ENCODE data around the gene HES7.

The HES7 gene

GRCh38 chr17:8151641-8152111 is 27.8 kb upstream of the HES7 start:
- TF ChIP-seq, protein P1, sequence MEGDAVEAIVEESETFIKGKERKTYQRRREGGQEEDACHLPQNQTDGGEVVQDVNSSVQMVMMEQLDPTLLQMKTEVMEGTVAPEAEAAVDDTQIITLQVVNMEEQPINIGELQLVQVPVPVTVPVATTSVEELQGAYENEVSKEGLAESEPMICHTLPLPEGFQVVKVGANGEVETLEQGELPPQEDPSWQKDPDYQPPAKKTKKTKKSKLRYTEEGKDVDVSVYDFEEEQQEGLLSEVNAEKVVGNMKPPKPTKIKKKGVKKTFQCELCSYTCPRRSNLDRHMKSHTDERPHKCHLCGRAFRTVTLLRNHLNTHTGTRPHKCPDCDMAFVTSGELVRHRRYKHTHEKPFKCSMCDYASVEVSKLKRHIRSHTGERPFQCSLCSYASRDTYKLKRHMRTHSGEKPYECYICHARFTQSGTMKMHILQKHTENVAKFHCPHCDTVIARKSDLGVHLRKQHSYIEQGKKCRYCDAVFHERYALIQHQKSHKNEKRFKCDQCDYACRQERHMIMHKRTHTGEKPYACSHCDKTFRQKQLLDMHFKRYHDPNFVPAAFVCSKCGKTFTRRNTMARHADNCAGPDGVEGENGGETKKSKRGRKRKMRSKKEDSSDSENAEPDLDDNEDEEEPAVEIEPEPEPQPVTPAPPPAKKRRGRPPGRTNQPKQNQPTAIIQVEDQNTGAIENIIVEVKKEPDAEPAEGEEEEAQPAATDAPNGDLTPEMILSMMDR (IDR thresholded peaks at IDR 0.05; ENCODE audit: low read depth, low read length, missing control alignments) = no peak
- peak overlapping the region; percentile 94 for H3K4me3 ChIP-seq (ENCODE audit: low read depth, low read length)
- in situ Hi-C loops (cut with HindIII; ENCODE audit: low sequenced_read_pairs) = loop anchor here (5.0 kb wide), 1 partner anchor 39 kb away; no protein-coding TSS in a partner anchor
- peak; percentile 54 for DNase-seq (ENCODE audit: low read depth)

DNA sequence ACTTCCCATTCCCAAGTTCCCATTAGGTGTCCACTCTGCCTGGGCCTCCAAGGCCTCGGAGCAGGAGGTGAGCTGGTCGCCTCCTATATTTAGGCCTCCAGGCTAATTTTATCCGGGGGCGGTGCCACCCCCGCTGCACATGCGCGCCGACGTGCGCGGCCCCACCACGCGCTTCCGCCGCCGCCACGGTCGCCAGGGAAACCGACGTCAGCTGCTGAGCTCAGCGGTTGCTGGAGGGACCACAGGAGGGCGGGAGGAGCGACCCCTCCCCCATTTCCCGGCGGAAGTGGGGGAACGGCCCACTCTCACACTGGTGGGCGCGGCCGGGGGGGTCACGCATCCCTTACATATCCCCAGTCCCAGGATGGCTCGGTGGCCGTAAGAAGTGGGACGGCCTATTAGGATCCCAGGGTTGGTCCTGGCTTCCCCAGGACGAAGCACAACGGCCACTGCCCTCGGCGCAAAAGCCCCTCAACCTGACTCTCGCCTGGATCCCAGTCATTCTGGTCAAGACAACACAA is 27.3 kb upstream of the HES7 start:
- DNase-seq (ENCODE audit: low read depth) = peak; percentile 79
- H3K4me3 ChIP-seq (ENCODE audit: low read depth, low read length) = peak overlapping the region; percentile 94
- in situ Hi-C loops (cut with HindIII; ENCODE audit: low sequenced_read_pairs) = loop anchor here (5.0 kb wide), 1 partner anchor 39 kb away; no protein-coding TSS in a partner anchor
- TF ChIP-seq, protein P1 (IDR thresholded peaks at IDR 0.05; ENCODE audit: low read depth, low read length, missing control alignments) = no peak

GRCh38 chr17:8150194-8151119 is 26.6 kb upstream of the HES7 start:
- TF ChIP-seq, protein P1 (IDR thresholded peaks at IDR 0.05; ENCODE audit: low read depth, low read length, missing control alignments) = no peak
- in situ Hi-C loops (cut with HindIII; ENCODE audit: low sequenced_read_pairs) = loop anchor here (5.0 kb wide), 1 partner anchor 38 kb away; no protein-coding TSS in a partner anchor
- H3K4me3 ChIP-seq (ENCODE audit: low read depth, low read length) = peak overlapping the region; percentile 94
- no peak for DNase-seq (ENCODE audit: low read depth)

DNA sequence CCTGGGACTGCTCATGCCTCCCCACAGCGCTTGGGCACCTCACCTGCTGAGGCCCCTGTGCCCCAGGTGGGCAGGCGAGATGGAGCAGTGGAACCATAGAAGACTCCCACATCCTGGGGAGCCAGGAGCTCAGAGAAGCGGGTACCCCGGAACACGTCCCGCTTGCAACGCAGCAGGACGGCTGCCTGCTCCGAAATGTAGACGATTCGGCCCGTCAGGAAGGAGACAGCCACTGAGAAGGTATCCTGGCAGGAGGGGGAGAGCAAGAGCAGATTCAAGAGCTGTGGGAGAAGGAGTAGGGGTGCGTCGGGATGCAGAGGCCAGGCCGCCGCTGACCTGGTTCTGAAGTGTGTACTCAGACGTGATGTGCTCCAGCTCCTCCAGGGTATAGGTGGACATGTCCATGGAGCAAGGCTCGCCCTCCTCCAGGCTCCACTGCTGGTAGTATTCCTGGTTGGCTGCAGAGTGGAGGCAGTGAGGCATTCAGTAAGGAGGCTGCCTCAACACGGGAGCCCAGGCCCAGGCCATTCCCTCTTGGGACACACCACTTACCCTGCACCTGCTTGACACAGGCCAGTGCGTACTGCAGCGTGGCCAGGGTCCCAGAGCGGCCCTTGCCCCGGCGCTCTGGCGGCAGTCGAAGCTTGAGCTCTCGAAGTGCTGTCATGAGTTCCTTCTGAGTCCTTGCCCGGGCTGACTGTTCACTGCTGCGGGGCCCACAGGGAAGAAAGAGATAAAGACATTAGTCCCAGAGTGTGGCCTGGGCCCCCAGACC is 25.7 kb upstream of the HES7 start:
- no peak for DNase-seq (ENCODE audit: low read depth)
- in situ Hi-C loops (cut with HindIII; ENCODE audit: low sequenced_read_pairs) = loop anchor here (5.0 kb wide), 1 partner anchor 37 kb away; no protein-coding TSS in a partner anchor
- TF ChIP-seq, protein P1 (IDR thresholded peaks at IDR 0.05; ENCODE audit: low read depth, low read length, missing control alignments) = no peak
- no peak overlapping the region for H3K4me3 ChIP-seq (ENCODE audit: low read depth, low read length)

DNA sequence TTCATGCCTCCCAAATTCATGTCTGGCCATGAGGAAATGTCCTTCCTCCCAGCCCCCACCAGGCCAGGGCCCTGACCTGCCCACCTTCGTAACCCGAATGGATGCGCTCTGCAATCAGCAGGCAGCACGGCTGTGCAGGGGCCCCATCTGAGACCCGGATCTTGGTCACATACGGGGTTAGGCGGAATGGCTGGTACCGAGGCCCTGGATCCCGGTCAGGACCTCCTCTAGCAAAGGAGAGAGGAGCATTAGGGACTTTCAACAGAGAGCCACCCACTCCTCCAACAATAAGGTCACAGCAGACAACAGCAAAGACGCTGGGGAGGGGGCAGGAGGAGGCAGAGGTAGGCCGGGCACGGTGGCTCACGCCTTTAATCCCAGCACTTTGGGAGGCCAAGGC is 24.7 kb upstream of the HES7 start:
- TF ChIP-seq, protein P1 (IDR thresholded peaks at IDR 0.05; ENCODE audit: low read depth, low read length, missing control alignments) = no peak
- in situ Hi-C loops (cut with HindIII; ENCODE audit: low sequenced_read_pairs) = no loop called here
- DNase-seq (ENCODE audit: low read depth) = no peak
- H3K4me3 ChIP-seq (ENCODE audit: low read depth, low read length) = no peak overlapping the region

- DNase-seq (ENCODE audit: low read depth) = no peak
- TF ChIP-seq, protein P1 (IDR thresholded peaks at IDR 0.05; ENCODE audit: low read depth, low read length, missing control alignments) = no peak
- H3K4me3 ChIP-seq (ENCODE audit: low read depth, low read length) = no peak overlapping the region
- in situ Hi-C loops (cut with HindIII; ENCODE audit: low sequenced_read_pairs) = no loop called here
Measured at GRCh38 chr17:8147805-8148404, 24.0 kb upstream of the HES7 start.

Data from astrocyte of the cerebellum (primary cell).